ENCODE results near the gene RNF223. TPM values are rescaled to one million over a fixed set of nuclear protein-coding genes. Genes with fewer than 3 reads are reported as not detected.

The RNF223 gene
- total RNA-seq, 6 donors from 2014 or later = 1.0 to 2.4 (median 1.8) TPM

DNA sequence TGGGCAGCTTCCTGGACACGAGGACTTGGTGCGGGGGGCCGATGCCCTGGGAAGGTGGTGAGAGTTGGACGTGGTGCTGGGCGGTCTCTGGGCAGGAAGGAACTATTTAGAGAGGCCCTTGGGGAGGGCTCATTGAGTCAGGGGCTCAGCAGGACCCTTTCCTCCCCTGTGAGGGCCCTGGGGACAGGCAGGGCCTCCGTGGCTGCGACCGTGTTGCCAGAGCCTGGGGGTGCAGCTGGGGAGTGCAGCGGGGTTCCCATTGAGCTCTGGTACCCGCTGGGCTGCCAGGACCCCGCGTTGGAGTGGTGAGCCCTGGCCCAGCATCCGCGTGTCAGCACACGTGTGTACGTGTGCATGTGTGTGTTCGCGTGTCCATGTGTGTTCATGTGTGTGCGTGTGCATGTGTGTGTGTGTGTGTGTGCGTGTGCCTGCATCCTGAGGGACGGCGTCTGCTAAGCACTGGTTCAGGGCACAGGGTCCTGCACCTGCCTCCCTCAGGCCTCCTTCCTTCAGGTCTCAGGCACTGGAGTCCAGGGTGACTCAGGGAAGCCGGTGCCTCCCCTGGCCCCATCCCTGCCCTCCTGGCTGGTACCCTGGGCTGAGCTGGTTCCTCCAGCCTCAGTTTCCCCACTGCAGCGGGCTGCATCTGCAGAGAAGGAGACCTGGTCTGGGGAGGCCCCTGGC is 10.7 kb downstream of the RNF223 start:
- peaks cover 29 to 46% (median 34%) of the 10 kb centered on the region in 4 donors for H3K4me1 ChIP-seq
- no peak for ATAC-seq (ENCODE audit: low FRiP score in 2 of 2)
- no peaks in the 10 kb centered on the region for H3K36me3 ChIP-seq
- no peaks in the 10 kb centered on the region for H3K9me3 ChIP-seq
- H3K4me3 ChIP-seq = no peak overlapping the region
- no peak overlapping the region for H3K27ac ChIP-seq
- peaks cover 0 to 63% (median 29%) of the 10 kb centered on the region in 4 donors for H3K27me3 ChIP-seq
- no peak for TF ChIP-seq EP300 (IDR thresholded peaks at IDR 0.05)
- TF ChIP-seq, protein P1, sequence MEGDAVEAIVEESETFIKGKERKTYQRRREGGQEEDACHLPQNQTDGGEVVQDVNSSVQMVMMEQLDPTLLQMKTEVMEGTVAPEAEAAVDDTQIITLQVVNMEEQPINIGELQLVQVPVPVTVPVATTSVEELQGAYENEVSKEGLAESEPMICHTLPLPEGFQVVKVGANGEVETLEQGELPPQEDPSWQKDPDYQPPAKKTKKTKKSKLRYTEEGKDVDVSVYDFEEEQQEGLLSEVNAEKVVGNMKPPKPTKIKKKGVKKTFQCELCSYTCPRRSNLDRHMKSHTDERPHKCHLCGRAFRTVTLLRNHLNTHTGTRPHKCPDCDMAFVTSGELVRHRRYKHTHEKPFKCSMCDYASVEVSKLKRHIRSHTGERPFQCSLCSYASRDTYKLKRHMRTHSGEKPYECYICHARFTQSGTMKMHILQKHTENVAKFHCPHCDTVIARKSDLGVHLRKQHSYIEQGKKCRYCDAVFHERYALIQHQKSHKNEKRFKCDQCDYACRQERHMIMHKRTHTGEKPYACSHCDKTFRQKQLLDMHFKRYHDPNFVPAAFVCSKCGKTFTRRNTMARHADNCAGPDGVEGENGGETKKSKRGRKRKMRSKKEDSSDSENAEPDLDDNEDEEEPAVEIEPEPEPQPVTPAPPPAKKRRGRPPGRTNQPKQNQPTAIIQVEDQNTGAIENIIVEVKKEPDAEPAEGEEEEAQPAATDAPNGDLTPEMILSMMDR (IDR thresholded peaks at IDR 0.05) = no peak
- no peak for TF ChIP-seq POLR2AphosphoS5 (IDR thresholded peaks at IDR 0.05)
- TF ChIP-seq POLR2A (IDR thresholded peaks at IDR 0.05) = no peak
- DNase-seq = peak in 1 of 2 donors; percentile 69
- WGBS, 2 donors = 63 to 71% methylated on average over 9 to 23 of the region's 24 CpGs

GRCh38 chr1:1062348-1063163 is 11.6 kb downstream of the RNF223 start:
- no peaks in the 10 kb centered on the region for H3K9me3 ChIP-seq
- DNase-seq = peak in 1 of 2 donors; percentile 70
- WGBS, 2 donors = 34 to 51% methylated on average over 8 to 26 of the region's 29 CpGs
- peaks cover 25 to 42% (median 31%) of the 10 kb centered on the region in 4 donors for H3K4me1 ChIP-seq
- no peak overlapping the region for H3K27ac ChIP-seq
- no peak for ATAC-seq (ENCODE audit: low FRiP score in 2 of 2)
- TF ChIP-seq EP300 (IDR thresholded peaks at IDR 0.05) (no peak), POLR2A (IDR thresholded peaks at IDR 0.05) (no peak), POLR2AphosphoS5 (IDR thresholded peaks at IDR 0.05) (no peak)
- TF ChIP-seq, protein P1 (IDR thresholded peaks at IDR 0.05) = no peak
- peaks cover 0 to 64% (median 28%) of the 10 kb centered on the region in 4 donors for H3K27me3 ChIP-seq
- H3K4me3 ChIP-seq = no peak overlapping the region
- no peaks in the 10 kb centered on the region for H3K36me3 ChIP-seq

DNA sequence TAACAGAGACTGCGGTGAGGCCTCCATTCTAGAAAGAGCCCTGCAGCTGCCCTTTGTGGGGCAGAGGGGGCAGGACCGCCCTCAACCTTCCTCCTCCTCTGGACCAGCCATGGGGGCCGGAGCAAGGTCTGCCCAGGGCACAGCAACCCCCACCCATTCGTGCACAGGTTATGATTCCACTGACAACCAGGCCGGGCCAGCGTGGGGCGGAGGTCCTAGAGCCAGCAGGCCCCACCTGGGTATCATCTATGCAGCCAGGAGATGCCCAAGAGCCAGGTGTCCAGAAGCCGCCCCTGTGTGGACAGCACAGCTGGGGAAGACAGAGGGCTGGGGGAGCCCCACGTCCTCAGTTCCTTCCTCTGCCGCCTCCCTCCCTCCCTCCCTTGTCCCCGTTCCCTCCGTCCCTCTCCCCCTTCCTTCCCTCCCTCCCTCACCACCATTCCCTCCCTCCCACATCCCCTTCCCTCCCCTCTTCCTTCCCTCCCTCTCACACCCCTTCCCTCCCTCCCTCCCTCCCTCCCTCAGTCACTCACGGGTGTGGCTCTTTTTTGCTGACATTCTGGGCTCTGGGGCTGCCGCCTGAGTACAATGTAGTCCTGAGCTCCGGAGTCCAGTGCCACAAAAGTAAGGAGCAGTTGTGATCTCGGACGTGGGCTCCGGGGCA is 12.3 kb downstream of the RNF223 start:
- Histone ChIP-seq H3K27me3 (peaks cover 0 to 64% (median 28%) of the 10 kb centered on the region in 4 donors), H3K4me1 (peaks cover 25 to 42% (median 31%) of the 10 kb centered on the region in 4 donors), H3K9me3 (no peaks in the 10 kb centered on the region), H3K36me3 (no peaks in the 10 kb centered on the region), H3K4me3 (no peak overlapping the region), H3K27ac (no peak overlapping the region)
- whole genome bisulfite sequencing, 2 donors = 41 to 56% methylated on average over 7 to 13 of the region's 18 CpGs
- peak in 1 of 2 donors; percentile 76 for DNase-seq
- no peak for TF ChIP-seq POLR2A (IDR thresholded peaks at IDR 0.05)
- TF ChIP-seq EP300 (IDR thresholded peaks at IDR 0.05) = no peak
- TF ChIP-seq, protein P1 (IDR thresholded peaks at IDR 0.05) = no peak
- TF ChIP-seq POLR2AphosphoS5 (IDR thresholded peaks at IDR 0.05) = no peak
- ATAC-seq (ENCODE audit: low FRiP score in 2 of 2) = no peak

GRCh38 chr1:1060281-1061000 is 13.7 kb downstream of the RNF223 start:
- peaks cover 0 to 64% (median 28%) of the 10 kb centered on the region in 4 donors for H3K27me3 ChIP-seq
- H3K27ac ChIP-seq = no peak overlapping the region
- H3K9me3 ChIP-seq = no peaks in the 10 kb centered on the region
- 47 to 48% methylated on average over 38 of the region's 38 CpGs for WGBS, 2 donors
- ATAC-seq (ENCODE audit: low FRiP score in 2 of 2) = no peak
- H3K4me3 ChIP-seq = peak overlapping the region in 1 of 4 donors; percentile 67
- peaks cover 0 to 1% (median under 1%) of the 10 kb centered on the region in 4 donors for H3K36me3 ChIP-seq
- peaks cover 25 to 42% (median 31%) of the 10 kb centered on the region in 4 donors for H3K4me1 ChIP-seq
- TF ChIP-seq, protein P1 (IDR thresholded peaks at IDR 0.05) = no peak
- TF ChIP-seq POLR2AphosphoS5 (IDR thresholded peaks at IDR 0.05) (no peak), EP300 (IDR thresholded peaks at IDR 0.05) (no peak), POLR2A (IDR thresholded peaks at IDR 0.05) (no peak)
- DNase-seq = peak in 1 of 2 donors; percentile 81
